HG03025 (cell line): ENCODE results near the gene NFYA.

Source experiments
- ATAC-seq: cut with Tn5 transposase; IDR thresholded peaks from one replicate; pipeline ENCODE4 v1.9.1; 2021; ENCODE audit warnings: mild to moderate bottlenecking, moderate library complexity; ENCODE audit not compliant: unreplicated experiment, low FRiP score

The NFYA gene

DNA sequence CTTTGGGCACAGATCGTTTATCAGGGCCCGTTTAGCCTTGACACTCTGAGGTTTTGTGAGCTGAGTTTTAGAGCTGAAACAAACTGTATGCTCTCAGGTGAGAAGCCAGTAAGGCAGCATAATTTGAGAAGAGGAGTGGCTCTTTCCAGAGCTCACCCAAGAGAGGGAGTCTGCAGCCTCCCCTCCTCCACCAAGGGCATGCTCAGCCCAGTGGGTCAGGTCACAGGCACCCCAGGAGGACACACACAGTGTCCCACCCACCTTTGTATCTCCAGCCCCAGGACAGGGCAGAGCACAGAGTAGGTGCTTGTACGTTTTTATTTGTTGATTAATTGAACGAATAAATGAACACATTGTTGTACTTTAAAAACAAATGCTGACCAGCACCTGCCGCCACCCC lies 27.1 kb upstream of the NFYA start:
- ATAC-seq = no peak

DNA sequence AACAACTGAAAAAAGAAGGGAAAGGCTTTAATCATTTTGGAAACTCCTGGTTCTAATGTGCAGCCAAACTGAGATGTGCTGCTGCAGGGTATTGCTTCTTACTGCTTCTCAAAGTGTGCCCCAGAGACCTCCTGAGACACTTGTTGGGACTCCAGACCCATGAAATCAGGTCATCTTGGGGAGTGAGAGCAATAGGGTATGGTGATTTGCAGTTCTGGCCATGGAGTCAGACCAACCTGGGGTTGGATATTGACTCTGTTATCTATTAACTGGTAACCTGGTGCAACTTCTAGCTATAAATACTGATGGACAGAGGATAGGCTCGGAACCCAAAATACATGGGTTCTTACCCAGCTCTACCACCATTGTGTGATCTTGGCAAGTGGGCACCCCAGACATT lies 26.7 kb upstream of the NFYA start:
- ATAC-seq = no peak

DNA sequence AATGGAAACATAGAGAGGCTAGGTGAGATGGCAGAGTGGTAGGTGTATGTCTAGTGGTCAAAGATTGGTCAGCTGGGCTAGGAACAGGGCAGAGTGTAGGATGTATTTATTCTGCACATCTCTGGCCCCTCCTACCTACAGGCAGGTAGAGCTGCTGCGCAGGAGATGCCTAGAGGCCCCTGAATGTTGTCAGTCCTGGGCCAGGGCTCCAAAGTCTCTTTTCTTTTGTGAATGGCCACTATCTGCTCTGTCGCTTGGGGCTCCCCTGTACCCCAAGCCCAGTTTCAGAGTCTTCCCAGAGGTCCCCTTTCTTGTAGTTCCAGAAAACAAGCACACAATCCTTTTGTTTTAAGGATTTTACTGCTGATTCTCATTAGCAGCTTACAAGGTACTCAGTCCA lies 25.5 kb upstream of the NFYA start:
- ATAC-seq = no peak

DNA sequence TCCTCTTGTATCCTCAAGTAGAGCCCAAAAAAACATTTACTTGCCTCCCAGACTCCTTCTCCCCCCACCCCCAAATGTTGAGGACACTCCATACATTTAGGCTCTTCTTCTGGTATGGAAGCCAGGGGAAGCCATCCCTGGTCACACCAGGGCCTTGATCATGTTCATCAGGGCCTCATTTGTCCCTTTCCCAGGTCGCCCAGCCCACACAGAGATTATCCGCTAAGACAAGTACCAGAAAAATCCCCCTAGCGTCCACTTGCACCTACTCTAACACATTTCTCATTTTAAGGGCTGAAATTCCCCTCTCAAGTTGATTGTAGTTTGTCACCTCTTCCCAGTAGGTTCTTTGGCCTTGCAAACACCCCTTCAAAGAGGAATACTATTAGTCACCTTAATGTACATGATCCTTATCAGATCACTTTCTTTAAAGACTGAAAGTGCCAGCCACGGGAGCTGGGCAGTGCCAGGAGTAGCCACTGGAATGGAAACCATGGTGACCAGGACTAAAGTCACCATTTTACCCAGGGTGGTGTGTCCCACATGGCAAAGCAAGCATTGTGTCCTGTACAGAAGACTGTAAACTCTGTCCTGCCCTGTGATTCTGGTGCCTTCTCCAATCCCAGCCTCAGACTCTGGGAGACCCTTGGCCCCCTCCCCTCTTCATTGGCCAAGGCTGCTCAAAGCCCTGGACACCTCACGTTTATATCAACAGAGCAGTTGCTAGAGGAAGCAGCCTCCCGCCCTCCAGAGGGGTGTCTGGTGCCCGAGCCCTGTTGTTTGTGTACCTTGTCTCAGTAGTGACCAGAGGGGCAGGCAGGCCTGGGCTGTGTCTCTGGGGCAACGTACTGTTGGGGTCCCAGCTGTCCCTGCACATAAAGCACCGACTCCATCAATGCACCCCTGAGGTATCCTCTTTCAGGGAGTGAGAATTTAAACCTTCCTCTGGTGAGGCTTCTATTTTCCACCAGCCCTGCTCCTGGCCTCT lies 24.7 kb upstream of the NFYA start:
- no peak for ATAC-seq

DNA sequence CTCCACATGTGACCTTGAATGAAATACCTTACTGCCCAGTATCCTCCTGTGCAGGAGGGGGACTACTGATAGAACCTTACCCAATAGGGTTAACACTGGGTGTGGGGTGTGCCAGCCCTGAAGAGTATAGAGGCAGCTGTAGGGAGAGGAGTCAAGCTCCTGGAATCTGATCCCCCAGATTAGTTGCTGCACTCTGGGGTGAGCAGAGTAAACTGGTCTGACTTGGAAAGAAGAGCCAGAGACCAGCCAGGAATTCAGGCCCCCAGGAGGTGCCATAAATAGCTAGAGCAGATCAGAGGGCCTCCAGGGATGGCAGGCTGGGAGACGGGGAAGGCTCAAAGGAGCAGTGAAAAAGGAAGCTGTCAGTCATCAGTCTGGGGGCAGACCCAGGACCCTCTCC lies 23.3 kb upstream of the NFYA start:
- no peak for ATAC-seq

DNA sequence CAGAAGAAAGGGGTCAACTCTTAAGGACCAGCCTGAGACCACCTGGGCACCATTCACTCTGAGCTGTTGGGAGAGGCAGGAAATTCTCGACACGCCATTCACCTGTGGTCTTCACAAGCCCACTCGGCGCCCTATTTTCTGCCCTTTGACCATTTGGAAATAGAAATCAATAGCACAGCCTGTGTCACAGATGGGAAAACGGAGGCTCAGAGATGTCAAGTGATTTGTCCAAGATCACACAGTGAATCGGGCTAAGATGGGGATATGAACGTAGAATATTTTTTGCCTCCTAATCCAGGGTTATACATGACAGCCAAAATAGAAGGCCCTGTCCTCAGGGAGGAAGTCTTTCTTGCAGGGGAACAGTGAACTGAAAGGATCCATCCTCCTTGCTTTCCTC lies 22.8 kb upstream of the NFYA start:
- no peak for ATAC-seq

DNA sequence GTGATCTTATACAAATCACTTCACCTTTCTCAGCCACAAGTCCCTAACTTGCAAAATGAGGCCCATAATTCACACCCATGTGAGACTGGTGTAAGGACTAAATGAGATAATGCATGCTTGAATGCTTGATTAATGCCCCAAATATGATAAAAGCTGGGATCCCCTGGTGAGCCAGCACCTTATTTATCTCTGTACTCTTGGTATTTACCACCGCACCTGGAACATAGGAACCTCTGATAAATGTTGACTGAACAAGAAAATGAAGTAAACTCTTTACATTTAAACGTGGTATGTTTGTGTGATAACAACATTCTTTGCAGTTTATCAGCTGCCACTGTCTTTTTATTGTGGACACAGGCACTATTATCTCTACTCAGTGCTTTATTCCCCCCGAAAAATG lies 22.2 kb upstream of the NFYA start:
- no peak for ATAC-seq

DNA sequence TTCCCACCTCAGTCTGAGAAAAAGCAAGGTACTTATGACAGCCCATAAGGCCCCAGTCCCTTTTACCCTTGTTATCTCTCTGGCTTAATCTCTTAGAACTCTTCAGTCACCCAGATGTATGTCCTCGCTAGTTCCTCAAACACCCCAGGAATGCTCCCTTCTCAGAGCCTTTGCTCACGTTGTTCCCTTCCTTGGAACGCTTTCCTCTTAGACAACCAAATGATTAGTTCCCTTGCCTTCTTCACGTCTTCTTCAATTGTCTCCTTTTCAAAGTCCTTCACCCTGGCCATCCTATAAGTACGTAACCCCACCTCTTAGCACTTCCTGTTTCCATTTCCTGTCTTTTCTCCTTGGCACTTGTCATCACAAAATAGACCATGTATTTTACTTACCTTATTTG lies 20.9 kb upstream of the NFYA start:
- ATAC-seq = no peak

DNA sequence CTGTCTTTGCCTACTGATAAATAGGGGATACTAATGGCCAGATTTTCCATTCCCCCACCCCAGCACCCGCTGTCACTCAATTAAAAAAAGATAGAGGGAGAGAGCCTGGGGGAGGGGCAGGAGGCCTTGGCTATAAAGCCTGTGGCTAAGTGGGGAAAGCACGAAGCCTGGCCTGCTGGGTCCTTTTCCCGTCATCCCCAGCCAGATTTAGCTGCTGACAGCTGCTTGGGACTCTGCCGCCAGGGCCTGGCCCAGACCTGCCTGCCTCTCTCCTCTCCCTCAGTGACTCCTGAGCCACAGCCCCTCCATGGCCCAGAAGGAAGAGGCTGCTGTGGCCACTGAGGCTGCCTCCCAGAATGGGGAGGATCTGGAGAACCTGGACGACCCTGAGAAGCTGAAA lies 19.7 kb upstream of the NFYA start, which contains the start of gene APOBEC2:
Gene APOBEC2 (plus strand): TSS at position 162 of the 400 bp plus-strand sequence. CDS start 146 bp downstream, at position 308.
- no peak for ATAC-seq

DNA sequence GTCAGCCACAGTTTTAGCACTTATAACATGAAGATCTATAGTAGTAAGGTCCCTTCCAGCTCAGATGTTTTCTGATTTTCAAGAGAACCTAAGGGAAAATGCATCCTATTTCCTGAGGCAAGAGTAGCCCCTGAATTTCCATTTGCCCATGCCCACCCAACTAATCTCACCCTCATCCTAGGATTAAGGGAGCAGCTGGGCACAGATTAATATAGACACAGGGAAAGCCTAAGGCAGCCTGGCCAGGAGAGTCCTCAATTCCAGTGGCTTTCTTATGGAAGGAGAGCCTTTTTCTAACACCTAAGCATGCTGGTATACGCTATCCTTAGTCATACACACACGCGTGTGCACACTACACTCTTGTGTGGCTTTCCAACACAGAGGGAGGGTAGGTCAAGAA lies 18.3 kb upstream of the NFYA start:
- no peak for ATAC-seq

DNA sequence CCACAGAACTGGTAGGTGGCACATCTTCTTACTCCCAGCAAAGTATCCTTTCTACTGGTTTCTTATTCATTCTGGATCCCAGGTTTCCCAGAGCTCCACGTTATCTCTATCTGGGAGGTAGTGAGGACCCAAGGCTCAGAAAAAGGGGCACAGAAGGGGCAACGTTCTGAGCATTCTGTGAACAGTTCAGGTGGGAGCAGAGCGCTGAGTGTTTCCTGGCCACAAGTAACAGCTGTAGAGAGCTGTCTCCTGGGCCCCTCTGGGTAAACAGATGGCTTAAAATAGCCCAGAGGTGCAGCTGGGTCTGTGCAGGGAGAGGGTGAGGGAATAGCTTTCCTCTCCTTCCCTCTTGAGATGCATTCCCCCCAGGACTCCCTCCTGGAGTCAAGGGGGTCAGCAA lies 17.6 kb upstream of the NFYA start:
- ATAC-seq = no peak

DNA sequence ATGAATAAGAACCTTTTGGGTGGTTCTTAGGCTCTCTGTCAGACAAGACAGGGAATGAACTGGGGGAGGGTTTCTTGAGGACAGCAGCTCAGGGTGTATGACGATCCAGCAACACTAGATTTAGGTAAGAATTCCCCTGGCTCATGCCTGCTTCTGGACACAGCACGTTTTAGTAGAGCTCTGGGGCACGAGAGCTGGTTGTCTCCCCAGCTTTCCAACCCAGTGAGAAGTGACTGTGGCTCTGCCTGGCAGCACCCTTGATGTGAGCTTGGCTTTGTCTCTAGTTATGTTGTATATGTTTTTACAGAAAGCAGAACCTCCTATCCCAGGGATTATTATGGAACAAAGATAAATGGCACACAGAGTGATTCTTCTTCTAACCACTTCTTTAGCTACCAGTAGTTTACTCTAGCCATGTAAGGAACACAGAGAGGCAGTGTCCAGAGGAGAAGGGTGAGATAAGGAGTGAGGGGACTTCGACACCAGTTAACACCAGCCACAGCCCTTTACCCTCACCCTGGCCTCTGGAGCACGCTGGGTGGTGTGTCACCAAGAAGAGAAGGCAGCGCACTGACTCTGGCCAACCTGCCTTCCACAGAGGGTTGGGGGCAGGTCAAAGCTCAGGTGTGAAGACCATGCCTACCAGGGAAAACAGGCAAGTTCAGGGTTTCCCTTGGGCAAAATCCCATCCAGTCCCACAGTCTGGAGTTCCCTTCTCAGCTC lies 15.8 kb upstream of the NFYA start:
- ATAC-seq = no peak

DNA sequence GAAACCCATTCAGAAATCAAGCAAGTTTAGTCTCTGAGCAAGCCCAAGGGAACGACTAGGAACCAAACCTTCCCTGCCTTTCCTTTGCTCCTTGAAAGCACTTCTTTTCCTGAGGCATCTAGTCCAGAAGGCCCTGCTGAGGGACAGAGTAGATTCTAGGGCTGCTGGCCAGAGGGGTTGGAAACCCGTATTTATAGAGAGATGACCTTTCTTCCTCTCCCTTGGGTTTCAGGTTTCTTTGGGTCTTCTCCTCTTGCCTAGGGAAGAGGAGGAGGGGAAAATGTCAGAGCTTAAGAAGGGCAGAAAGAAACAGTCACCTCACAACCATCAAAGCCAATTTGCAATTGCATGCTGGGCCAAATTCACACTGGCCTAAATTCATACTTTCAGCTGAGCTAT lies 14.0 kb upstream of the NFYA start:
- no peak for ATAC-seq

DNA sequence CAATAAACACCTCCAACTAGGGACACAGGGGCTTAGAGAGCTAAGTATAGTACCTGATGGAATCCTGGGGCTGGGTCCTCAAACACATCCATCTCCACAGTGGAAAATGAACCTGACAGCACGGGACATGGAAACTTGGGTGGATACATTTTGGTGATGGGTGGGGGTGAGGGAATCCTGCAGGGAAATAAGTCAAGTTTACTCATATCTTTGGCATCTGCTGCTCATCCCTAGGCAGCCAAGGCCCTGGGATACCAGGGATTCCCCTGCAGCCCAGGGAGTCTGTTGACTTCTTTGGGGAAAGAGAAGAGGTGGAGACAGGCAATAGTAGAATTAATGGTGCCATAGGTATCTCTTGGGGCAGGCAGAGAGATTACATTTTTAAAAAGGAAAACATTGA lies 13.2 kb upstream of the NFYA start:
- ATAC-seq = no peak

DNA sequence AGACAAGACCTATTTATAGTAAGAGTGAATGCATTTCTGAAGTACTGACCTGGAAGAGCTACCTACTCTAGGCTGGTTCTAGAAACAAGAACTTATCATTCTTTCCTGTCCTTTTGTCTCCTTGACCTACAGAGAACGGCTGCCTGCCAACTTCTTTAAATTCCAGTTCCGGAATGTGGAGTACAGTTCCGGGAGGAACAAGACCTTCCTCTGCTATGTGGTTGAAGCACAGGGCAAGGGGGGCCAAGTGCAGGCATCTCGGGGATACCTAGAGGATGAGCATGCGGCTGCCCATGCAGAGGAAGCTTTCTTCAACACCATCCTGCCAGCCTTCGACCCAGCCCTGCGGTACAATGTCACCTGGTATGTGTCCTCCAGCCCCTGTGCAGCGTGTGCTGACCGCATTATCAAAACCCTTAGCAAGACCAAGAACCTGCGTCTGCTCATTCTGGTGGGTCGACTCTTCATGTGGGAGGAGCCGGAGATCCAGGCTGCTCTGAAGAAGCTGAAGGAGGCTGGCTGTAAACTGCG lies 11.5 kb upstream of the NFYA start:
- no peak for ATAC-seq

DNA sequence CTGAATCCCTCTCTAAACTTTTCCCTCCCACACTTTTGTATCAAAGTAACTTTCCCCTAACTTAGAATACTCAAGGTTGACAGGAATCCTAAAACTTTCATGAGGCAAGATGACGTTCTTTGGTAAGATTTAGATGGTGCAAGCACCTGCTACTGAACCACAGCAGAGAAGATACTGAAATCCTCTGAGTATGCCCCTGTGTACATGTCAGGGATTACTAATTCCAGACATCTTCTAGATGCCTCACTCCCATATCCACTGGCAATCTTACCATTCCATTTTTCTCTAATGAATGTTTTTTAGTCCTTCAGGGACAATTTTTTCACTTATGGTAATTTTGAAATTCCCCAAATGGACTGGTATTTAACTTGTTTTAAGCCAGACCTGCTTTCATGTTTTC lies 10.7 kb upstream of the NFYA start:
- no peak for ATAC-seq

DNA sequence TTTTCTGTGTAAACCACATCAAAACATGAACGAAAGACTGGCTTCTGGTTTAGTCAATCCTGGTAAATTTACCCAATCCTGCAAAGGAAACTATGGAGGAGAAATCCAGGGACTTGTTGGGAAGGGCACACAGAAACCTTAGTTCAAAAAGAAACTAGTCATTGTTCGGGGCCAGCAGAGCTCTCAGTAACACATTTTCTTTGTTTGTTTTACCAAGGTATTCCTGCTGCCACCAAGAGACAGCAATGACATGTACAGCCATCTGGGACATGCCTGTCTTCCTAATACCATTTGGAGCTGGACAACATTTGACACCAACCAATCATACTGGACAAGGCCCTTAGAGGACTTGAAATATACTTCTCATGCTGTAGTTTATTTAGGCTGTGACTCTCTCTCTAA lies 8.9 kb upstream of the NFYA start:
- no peak for ATAC-seq

DNA sequence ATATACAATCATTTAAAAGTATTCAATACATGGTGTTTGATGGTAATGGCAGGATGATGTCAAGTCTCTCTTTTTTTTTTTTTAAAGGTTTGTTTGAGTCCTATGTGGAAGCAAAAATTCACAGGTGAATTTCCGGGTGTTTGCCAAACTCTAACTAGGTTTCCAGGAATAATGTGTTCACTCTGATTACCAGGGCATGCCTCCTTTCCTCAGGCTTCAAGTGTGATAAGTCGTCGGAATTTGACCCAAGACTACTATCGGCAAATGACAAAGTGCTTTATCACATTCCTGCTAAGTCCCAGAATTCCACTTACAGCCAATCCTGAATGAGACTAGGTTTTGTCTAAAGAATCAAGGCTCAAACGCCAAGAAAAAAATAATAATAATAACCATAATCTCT lies 7.9 kb upstream of the NFYA start:
- ATAC-seq = no peak

DNA sequence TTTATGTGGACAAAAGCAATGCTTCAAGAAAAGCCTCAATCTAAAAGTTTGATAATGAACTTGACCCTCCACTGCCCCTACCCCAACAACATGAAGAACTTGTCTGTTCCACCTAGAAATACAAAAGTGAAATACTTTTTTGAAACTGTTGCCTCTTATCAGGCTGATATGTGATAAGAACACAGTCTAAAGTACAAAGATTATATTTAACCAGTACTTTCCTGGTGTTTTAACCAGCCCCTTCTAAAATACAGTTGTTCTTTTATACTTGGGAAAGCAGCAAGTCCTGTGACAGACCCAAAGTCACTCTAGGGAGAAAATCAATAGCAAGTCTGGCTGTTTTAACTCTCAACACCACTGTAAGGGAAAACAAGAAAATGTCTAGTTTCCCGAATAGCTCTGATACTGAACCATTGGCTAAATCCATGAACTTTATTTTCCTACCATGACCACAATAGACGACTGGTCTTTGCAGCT lies 7.2 kb upstream of the NFYA start:
- no peak for ATAC-seq

DNA sequence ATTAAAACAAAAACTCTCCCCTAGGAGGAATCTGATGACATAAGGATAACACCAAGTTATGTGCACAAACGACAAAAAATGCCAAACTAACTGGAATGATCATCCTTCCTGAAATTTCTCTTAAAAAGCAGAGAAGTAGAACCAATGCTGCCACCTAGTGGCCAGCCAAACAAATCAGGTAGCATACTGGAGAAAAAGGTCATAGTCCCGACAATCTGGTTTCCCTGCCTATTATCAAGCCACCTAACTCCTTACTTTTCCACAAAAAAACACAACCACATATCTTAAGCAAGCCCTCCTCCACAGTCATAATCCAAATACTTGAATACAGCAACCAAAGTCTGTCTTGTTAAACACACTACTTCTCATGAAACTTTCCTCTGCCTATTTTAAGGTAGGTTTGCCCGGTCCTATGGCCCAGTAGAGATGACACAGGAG lies 5.9 kb upstream of the NFYA start:
- ATAC-seq = no peak

DNA sequence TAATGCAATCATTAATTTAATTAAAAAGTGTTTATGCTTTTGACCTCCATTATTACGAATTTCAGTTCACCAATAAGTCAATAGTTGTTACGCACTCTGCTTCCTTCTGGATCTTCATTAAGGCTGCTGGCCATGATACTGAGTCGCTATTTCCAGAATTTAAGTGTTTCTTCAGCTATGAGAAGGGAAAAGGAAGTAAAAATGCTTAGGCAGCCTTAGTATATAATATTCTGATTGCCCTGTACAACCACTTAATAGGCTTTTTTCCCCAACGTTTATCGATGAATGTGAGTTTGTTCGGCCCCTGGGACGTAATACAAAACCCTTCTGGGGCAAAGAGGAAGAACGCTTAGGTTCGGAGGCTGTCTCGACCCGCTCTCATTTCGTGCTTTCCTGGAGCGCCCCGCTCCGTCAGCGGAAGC lies 1.3 kb upstream of the NFYA start:
- peak; percentile 27 for ATAC-seq
